Sigmoid colon (tissue), 7 donors: Measurements from ENCODE around the gene SCN9A. TPM values are rescaled to one million over a fixed set of nuclear protein-coding genes. Genes with fewer than 3 reads are reported as not detected.

Experiments
- DNase-seq: peaks from one replicate; pipeline ENCODE4 v3.0.0-alpha.2; 2019
- H3K27ac ChIP-seq, 4 donors: fragments of 200-600 bp; sonication (generic); one replicate each; pipeline ENCODE4 v1.5.1; 2016 to 2019; ENCODE audit warnings: mild to moderate bottlenecking in 1 of 4
- H3K27me3 ChIP-seq, 3 donors: fragments of 200-600 bp; sonication (generic); one replicate each; pipeline ENCODE4 v1.5.1; 2019; ENCODE audit warnings: mild to moderate bottlenecking in 1 of 3
- H3K36me3 ChIP-seq, 4 donors: fragments of 200-600 bp; sonication (generic); one replicate each; pipeline ENCODE4 v1.5.1; 2016 to 2019
- H3K4me1 ChIP-seq, 4 donors: fragments of 200-600 bp; sonication (generic); one replicate each; pipeline ENCODE4 v1.5.1; 2017 to 2019
- H3K4me3 ChIP-seq, 4 donors: fragments of 200-600 bp; sonication (generic); one replicate each; pipeline ENCODE4 v1.5.1; 2017 to 2019; ENCODE audit warnings: mild to moderate bottlenecking in 2 of 4, moderate library complexity in 1 of 4
- H3K9me3 ChIP-seq, 4 donors: fragments of 200-600 bp in 3 of 4; sonication (generic) in 3 of 4; one replicate each; pipeline versions ENCODE4 v1.5.1 to v1.6.1; 2013 to 2019
- CTCF ChIP-seq, 4 experiments: fragments of 450-650 bp in 3 of 4; fragments of 200-600 bp in 1 of 4; IDR thresholded peaks; one replicate each; pipeline ENCODE4 v1.5.1; 2016 to 2019; ENCODE audit warnings: antibody characterized with exemption in 4 of 4, mild to moderate bottlenecking in 3 of 4, moderate library complexity in 2 of 4
- EP300 ChIP-seq, 4 donors: sonication (generic); formaldehyde crosslinking; IDR thresholded peaks; one replicate each; pipeline ENCODE4 v1.6.1; 2017; ENCODE audit warnings: antibody characterized with exemption in 4 of 4
- POLR2A ChIP-seq, 2 donors: fragments of 450-650 bp; IDR thresholded peaks; one replicate each; pipeline ENCODE4 v1.6.1; 2016; ENCODE audit warnings: antibody characterized with exemption in 2 of 2, mild to moderate bottlenecking in 2 of 2, moderate library complexity in 2 of 2
- POLR2AphosphoS5 ChIP-seq, 4 donors: sonication (generic); formaldehyde crosslinking; IDR thresholded peaks; one replicate each; pipeline ENCODE4 v1.6.1; 2017; ENCODE audit warnings: antibody characterized with exemption in 4 of 4
- WGBS, 2 donors: extraction: QIAGEN DNeasy Blood & Tissue Kit; methylation state at CpG; one replicate each; pipeline ENCODE4 v1.1.7; 2013; 5-methylcytosine and 5-hydroxymethylcytosine counted together
- intact Hi-C: fragments of 100-400 bp; cut with DNase I; formaldehyde crosslinking; loops from one replicate; pipeline ENCODE4 v1.15.1; 2023
- polyA plus RNA-seq, 3 donors: library from polyadenylated mRNA; stranded (reverse); fragments of 200-250 nt; gene quantifications; one replicate each; pipeline ENCODE4 v1.2.3, GENCODE V29; 2013
- total RNA-seq, 4 donors: library from RNA; depleted of rRNA; stranded (reverse); fragments of >200 nt; gene quantifications; one replicate each; pipeline ENCODE4 v1.1.0, GENCODE V29; 2016
- donor health status: healthy with polysubstance abuse.
- donor health status: Bipolar disorder and iron deficiency.
- donor health status: healthy.

The SCN9A gene
- total and polyA plus RNA-seq, 7 donors: 0.23 to 22.1 (median 14.3) TPM

GRCh38 chr2:166376873-166377272 is 1.1 kb upstream of the SCN9A start:
- Histone ChIP-seq H3K36me3 (no peaks in the 10 kb centered on the region), H3K27me3 (no peaks in the 10 kb centered on the region), H3K4me1 (peaks cover 0 to 32% (median 14%) of the 10 kb centered on the region in 4 donors), H3K4me3 (peak overlapping the region in 2 of 4 donors; percentile 72 to 81), H3K9me3 (no peaks in the 10 kb centered on the region), H3K27ac (peak overlapping the region in 3 of 4 donors; percentile 71 to 79 (median 78))
- DNase-seq: no peak
- WGBS, 2 donors: 55 to 75% methylated on average over 2 of the region's 2 CpGs
- TF ChIP-seq POLR2AphosphoS5 (IDR thresholded peaks at IDR 0.05) (no peak), POLR2A (IDR thresholded peaks at IDR 0.05) (no peak), CTCF (IDR thresholded peaks at IDR 0.05) (no peak), EP300 (IDR thresholded peaks at IDR 0.05) (no peak)
- intact Hi-C loops: no loop called here

- intact Hi-C loops: no loop called here
- WGBS, 2 donors: 6 to 9% methylated on average over 11 of the region's 11 CpGs
- H3K36me3 ChIP-seq: no peaks in the 10 kb centered on the region
- peaks cover 0 to 32% (median 14%) of the 10 kb centered on the region in 4 donors for H3K4me1 ChIP-seq
- no peaks in the 10 kb centered on the region for H3K9me3 ChIP-seq
- TF ChIP-seq CTCF (IDR thresholded peaks at IDR 0.05) (no peak), EP300 (IDR thresholded peaks at IDR 0.05) (no peak), POLR2A (IDR thresholded peaks at IDR 0.05) (no peak), POLR2AphosphoS5 (IDR thresholded peaks at IDR 0.05) (no peak)
- H3K4me3 ChIP-seq: peak overlapping the region; percentile 62 to 81 (median 72)
- no peak for DNase-seq
- no peaks in the 10 kb centered on the region for H3K27me3 ChIP-seq
- peak overlapping the region; percentile 46 to 79 (median 74) for H3K27ac ChIP-seq
These were observed 714 bp upstream of the SCN9A start for GRCh38 chr2:166376488-166376828.

GRCh38 chr2:166375195-166375735 is 479 bp downstream of the SCN9A start:
- intact Hi-C loops: no loop called here
- peaks cover 0 to 32% (median 14%) of the 10 kb centered on the region in 4 donors for H3K4me1 ChIP-seq
- H3K4me3 ChIP-seq: peak overlapping the region; percentile 62 to 81 (median 72)
- no peaks in the 10 kb centered on the region for H3K27me3 ChIP-seq
- no peaks in the 10 kb centered on the region for H3K9me3 ChIP-seq
- H3K27ac ChIP-seq: peak overlapping the region; percentile 46 to 79 (median 74)
- no peak for DNase-seq
- no peak for TF ChIP-seq POLR2AphosphoS5 (IDR thresholded peaks at IDR 0.05)
- TF ChIP-seq CTCF (IDR thresholded peaks at IDR 0.05): no peak
- TF ChIP-seq EP300 (IDR thresholded peaks at IDR 0.05): no peak
- TF ChIP-seq POLR2A (IDR thresholded peaks at IDR 0.05): no peak
- H3K36me3 ChIP-seq: no peaks in the 10 kb centered on the region
- 0% methylated on average over 17 of the region's 17 CpGs for WGBS, 2 donors

- Histone ChIP-seq H3K4me1 (peaks cover 0 to 32% (median 14%) of the 10 kb centered on the region in 4 donors), H3K27me3 (no peaks in the 10 kb centered on the region), H3K9me3 (no peaks in the 10 kb centered on the region), H3K27ac (no peak overlapping the region), H3K36me3 (no peaks in the 10 kb centered on the region), H3K4me3 (no peak overlapping the region)
- no peak for TF ChIP-seq POLR2A (IDR thresholded peaks at IDR 0.05)
- TF ChIP-seq EP300 (IDR thresholded peaks at IDR 0.05): no peak
- no peak for TF ChIP-seq CTCF (IDR thresholded peaks at IDR 0.05)
- no peak for TF ChIP-seq POLR2AphosphoS5 (IDR thresholded peaks at IDR 0.05)
- intact Hi-C loops: no loop called here
- no peak for DNase-seq
These were observed 1.8 kb downstream of the SCN9A start for GRCh38 chr2:166373951-166374350.

- TF ChIP-seq CTCF (IDR thresholded peaks at IDR 0.05) (no peak), POLR2AphosphoS5 (IDR thresholded peaks at IDR 0.05) (no peak), EP300 (IDR thresholded peaks at IDR 0.05) (no peak), POLR2A (IDR thresholded peaks at IDR 0.05) (no peak)
- Histone ChIP-seq H3K27me3 (no peaks in the 10 kb centered on the region), H3K4me3 (no peak overlapping the region), H3K27ac (no peak overlapping the region), H3K36me3 (no peaks in the 10 kb centered on the region), H3K9me3 (no peaks in the 10 kb centered on the region), H3K4me1 (peaks cover 0 to 32% (median 14%) of the 10 kb centered on the region in 4 donors)
- intact Hi-C loops: no loop called here
- DNase-seq: no peak
These were observed 2.2 kb downstream of the SCN9A start for GRCh38 chr2:166373539-166373938.
